ENCODE measurements around the gene CHPF.

Gene CHPF

GRCh38 chr2:219567131-219567530 is 23.5 kb upstream of the CHPF start:
- no peak for DNase-seq (ENCODE audit: low read depth in 2 of 2)
- no peak for TF ChIP-seq CTCF (IDR thresholded peaks at IDR 0.05; ENCODE audit: low read depth, low read length)
- no peak overlapping the region for H3K4me3 ChIP-seq (replicated peaks in 1 of 2; ENCODE audit: low read depth in 2 of 2, low read length in 2 of 2)

GRCh38 chr2:219566640-219567039 is 23.0 kb upstream of the CHPF start:
- TF ChIP-seq CTCF (IDR thresholded peaks at IDR 0.05; ENCODE audit: low read depth, low read length): no peak
- DNase-seq (ENCODE audit: low read depth in 2 of 2): no peak
- H3K4me3 ChIP-seq (replicated peaks in 1 of 2; ENCODE audit: low read depth in 2 of 2, low read length in 2 of 2): no peak overlapping the region

- H3K4me3 ChIP-seq (replicated peaks in 1 of 2; ENCODE audit: low read depth in 2 of 2, low read length in 2 of 2): no peak overlapping the region
- TF ChIP-seq CTCF (IDR thresholded peaks at IDR 0.05; ENCODE audit: low read depth, low read length): no peak
- no peak for DNase-seq (ENCODE audit: low read depth in 2 of 2)
These were observed 21.8 kb upstream of the CHPF start for GRCh38 chr2:219565130-219566080.

- no peak for TF ChIP-seq CTCF (IDR thresholded peaks at IDR 0.05; ENCODE audit: low read depth, low read length)
- DNase-seq (ENCODE audit: low read depth in 2 of 2): no peak
- no peak overlapping the region for H3K4me3 ChIP-seq (replicated peaks in 1 of 2; ENCODE audit: low read depth in 2 of 2, low read length in 2 of 2)
These were observed 19.8 kb upstream of the CHPF start for GRCh38 chr2:219563271-219563928.

- no peak overlapping the region for H3K4me3 ChIP-seq (replicated peaks in 1 of 2; ENCODE audit: low read depth in 2 of 2, low read length in 2 of 2)
- no peak for DNase-seq (ENCODE audit: low read depth in 2 of 2)
- no peak for TF ChIP-seq CTCF (IDR thresholded peaks at IDR 0.05; ENCODE audit: low read depth, low read length)
These were observed 18.7 kb upstream of the CHPF start for GRCh38 chr2:219562049-219563020.
